Muscle layer of colon (tissue), 2 donors: ENCODE measurements around the gene TMTC2.

Experiments used
- H3K27ac ChIP-seq: one replicate; pipeline ENCODE4 v1.7.0; 2013; ENCODE audit warnings: low read depth, mild to moderate bottlenecking, low read length, moderate library complexity
- H3K27me3 ChIP-seq, 2 donors: one replicate each; pipeline ENCODE4 v1.7.0; 2013; ENCODE audit warnings: low read length in 2 of 2, mild to moderate bottlenecking in 2 of 2; ENCODE audit not compliant: insufficient read depth in 2 of 2, control insufficient read depth in 1 of 2
- H3K36me3 ChIP-seq: one replicate; pipeline ENCODE4 v1.7.0; 2013; ENCODE audit warnings: mild to moderate bottlenecking, low read length; ENCODE audit not compliant: insufficient read depth
- H3K4me1 ChIP-seq: one replicate; pipeline ENCODE4 v1.7.0; 2013; ENCODE audit warnings: mild to moderate bottlenecking, low read length; ENCODE audit not compliant: insufficient read depth
- H3K4me3 ChIP-seq, 2 donors: one replicate each; pipeline ENCODE4 v1.7.0; 2013; ENCODE audit warnings: low read length in 2 of 2, low read depth in 1 of 2, mild to moderate bottlenecking in 1 of 2, moderate library complexity in 1 of 2
- H3K9ac ChIP-seq: one replicate; pipeline ENCODE4 v1.7.0; 2013; ENCODE audit warnings: low read length
- H3K9me3 ChIP-seq: one replicate; pipeline ENCODE4 v1.7.0; 2013; ENCODE audit warnings: mild to moderate bottlenecking, low read length
- donor health status: abdominal sarcoma.
- donor health status: Adenocarcinoma of cecum.

TMTC2 gene

DNA sequence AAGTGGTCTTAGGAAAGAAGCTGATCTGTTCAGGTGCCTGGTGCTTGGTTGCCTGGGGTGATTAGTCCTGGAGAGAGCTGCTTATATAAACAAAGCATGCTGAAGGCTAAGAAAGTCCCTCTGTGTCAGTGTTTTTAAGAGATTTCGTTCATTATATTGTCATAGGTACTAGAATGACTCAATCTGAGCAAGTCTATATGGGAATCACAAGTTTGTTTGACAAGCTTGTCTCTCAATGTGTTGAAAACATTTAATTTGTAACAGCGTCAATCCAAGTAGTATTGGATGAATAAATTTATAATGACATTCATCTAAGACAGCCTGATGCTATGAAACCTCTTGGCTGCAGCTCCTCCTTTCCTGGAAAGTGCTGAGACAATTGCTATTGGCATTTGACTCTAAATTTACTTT, 256.3 kb downstream of the TMTC2 start:
- no peaks in the 10 kb centered on the region for H3K27me3 ChIP-seq
- no peaks in the 10 kb centered on the region for H3K36me3 ChIP-seq
- H3K4me1 ChIP-seq, result no peaks in the 10 kb centered on the region
- H3K27ac ChIP-seq, result no peak overlapping the region
- H3K9ac ChIP-seq, result no peak overlapping the region
- H3K4me3 ChIP-seq, result no peak overlapping the region
- H3K9me3 ChIP-seq, result no peaks in the 10 kb centered on the region

GRCh38 chr12:82948491-82948890, 261.8 kb downstream of the TMTC2 start:
- Histone ChIP-seq H3K9me3 (no peaks in the 10 kb centered on the region), H3K4me3 (no peak overlapping the region), H3K4me1 (no peaks in the 10 kb centered on the region), H3K27me3 (no peaks in the 10 kb centered on the region), H3K9ac (no peak overlapping the region), H3K27ac (no peak overlapping the region), H3K36me3 (no peaks in the 10 kb centered on the region)

- Histone ChIP-seq H3K27ac (no peak overlapping the region), H3K4me1 (peaks cover 14% of the 10 kb centered on the region), H3K36me3 (no peaks in the 10 kb centered on the region), H3K9ac (no peak overlapping the region), H3K4me3 (no peak overlapping the region), H3K9me3 (no peaks in the 10 kb centered on the region), H3K27me3 (no peaks in the 10 kb centered on the region)
Observed at GRCh38 chr12:82950356-82950755, 263.6 kb downstream of the TMTC2 start.

DNA sequence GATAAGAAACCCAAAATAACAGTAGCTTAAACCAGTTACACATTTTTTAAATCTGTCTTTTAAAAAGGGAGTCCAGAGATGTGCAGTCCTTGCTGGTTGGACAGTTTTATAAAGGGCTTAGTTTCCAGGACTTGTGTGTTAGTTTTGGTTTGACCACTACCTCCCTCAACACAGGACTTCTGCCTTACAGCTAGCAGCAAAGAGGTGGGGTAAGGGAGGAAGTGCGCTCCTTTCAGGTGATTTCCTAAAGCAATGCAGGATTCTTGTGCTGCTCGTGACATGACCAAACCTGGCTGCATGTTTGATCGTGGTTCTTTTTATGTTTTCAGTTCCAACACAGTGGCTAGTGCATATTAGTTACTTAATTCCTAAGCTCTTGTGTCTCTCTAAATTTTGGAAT, 266.2 kb downstream of the TMTC2 start:
- Histone ChIP-seq H3K9me3 (no peaks in the 10 kb centered on the region), H3K9ac (no peak overlapping the region), H3K27me3 (no peaks in the 10 kb centered on the region), H3K4me1 (peaks cover 14% of the 10 kb centered on the region), H3K27ac (no peak overlapping the region), H3K4me3 (no peak overlapping the region), H3K36me3 (no peaks in the 10 kb centered on the region)

GRCh38 chr12:82953397-82953796, 266.7 kb downstream of the TMTC2 start:
- H3K27me3 ChIP-seq, result no peaks in the 10 kb centered on the region
- H3K9me3 ChIP-seq, result no peaks in the 10 kb centered on the region
- no peak overlapping the region for H3K9ac ChIP-seq
- no peak overlapping the region for H3K4me3 ChIP-seq
- peaks cover 14% of the 10 kb centered on the region for H3K4me1 ChIP-seq
- no peaks in the 10 kb centered on the region for H3K36me3 ChIP-seq
- no peak overlapping the region for H3K27ac ChIP-seq

DNA sequence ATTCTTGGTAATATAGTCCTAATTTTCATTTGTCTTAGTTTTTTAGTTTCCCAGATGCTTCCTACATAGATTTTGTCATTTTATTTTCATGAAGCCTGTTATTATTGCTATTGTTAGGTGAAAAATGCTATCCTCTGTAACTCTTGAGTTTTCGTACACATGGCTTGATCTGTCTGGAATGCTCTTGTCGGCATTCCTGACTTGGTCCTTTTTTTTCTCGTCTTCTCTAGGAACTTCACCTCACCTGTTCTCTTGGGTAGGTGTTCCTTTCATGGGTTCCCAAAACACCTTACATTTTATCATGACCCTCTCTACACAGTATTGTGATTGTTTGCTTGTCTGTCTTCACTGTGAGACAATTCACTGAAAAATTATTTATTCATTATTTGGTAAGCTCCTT, 267.4 kb downstream of the TMTC2 start:
- Histone ChIP-seq H3K27ac (no peak overlapping the region), H3K9me3 (no peaks in the 10 kb centered on the region), H3K36me3 (no peaks in the 10 kb centered on the region), H3K9ac (no peak overlapping the region), H3K4me1 (peaks cover 14% of the 10 kb centered on the region), H3K4me3 (no peak overlapping the region), H3K27me3 (no peaks in the 10 kb centered on the region)

DNA sequence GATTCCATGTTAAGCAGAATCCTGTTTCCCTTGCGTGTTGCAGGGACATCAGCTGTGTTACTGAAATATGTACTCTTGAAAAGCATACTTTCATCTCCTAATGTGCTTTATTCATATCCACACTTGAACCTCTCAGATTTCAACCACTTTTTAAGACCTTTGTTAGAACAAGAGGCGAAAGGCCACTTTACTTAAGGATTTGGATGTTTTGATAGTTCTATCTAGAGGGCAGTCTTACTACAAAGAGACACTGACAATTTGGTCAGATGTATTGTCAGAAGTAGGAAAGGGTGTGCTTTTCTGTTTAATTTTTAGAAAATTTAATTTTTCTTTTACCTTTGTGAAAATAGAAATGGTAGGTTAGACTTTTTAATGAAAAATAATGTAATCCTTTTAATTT, 267.9 kb downstream of the TMTC2 start:
- Histone ChIP-seq H3K27ac (no peak overlapping the region), H3K9me3 (no peaks in the 10 kb centered on the region), H3K4me1 (peaks cover 14% of the 10 kb centered on the region), H3K4me3 (no peak overlapping the region), H3K27me3 (no peaks in the 10 kb centered on the region), H3K36me3 (no peaks in the 10 kb centered on the region), H3K9ac (no peak overlapping the region)

- H3K9me3 ChIP-seq, result no peaks in the 10 kb centered on the region
- peaks cover 14% of the 10 kb centered on the region for H3K4me1 ChIP-seq
- no peak overlapping the region for H3K9ac ChIP-seq
- H3K27me3 ChIP-seq, result no peaks in the 10 kb centered on the region
- no peak overlapping the region for H3K27ac ChIP-seq
- H3K36me3 ChIP-seq, result no peaks in the 10 kb centered on the region
- no peak overlapping the region for H3K4me3 ChIP-seq
Observed at GRCh38 chr12:82955043-82955442, 268.3 kb downstream of the TMTC2 start.

- Histone ChIP-seq H3K9ac (no peak overlapping the region), H3K4me3 (no peak overlapping the region), H3K4me1 (peaks cover 12% of the 10 kb centered on the region), H3K9me3 (no peaks in the 10 kb centered on the region), H3K27ac (no peak overlapping the region), H3K27me3 (no peaks in the 10 kb centered on the region), H3K36me3 (no peaks in the 10 kb centered on the region)
Observed at GRCh38 chr12:82958966-82959365, 272.3 kb downstream of the TMTC2 start.

DNA sequence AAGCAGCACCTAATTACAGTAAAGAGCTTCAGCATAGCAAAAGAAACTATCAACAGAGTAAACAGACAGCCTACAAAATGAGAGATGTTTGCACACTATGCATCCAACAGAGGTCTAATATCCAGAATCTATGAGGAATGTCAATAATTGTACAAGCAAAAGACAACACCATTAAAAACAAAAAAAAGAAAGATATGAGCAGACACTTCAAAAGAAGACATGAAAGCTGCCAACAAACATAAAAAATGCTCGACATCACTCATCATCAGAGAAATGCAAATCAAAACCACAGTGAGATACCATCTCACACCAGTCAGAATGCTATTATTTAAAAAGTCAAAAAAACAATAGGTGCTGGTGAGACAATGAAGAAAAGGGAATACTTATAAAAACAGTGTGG, 273.1 kb downstream of the TMTC2 start:
- Histone ChIP-seq H3K27ac (no peak overlapping the region), H3K9ac (no peak overlapping the region), H3K9me3 (no peaks in the 10 kb centered on the region), H3K27me3 (no peaks in the 10 kb centered on the region), H3K4me1 (peaks cover 6% of the 10 kb centered on the region), H3K4me3 (no peak overlapping the region), H3K36me3 (no peaks in the 10 kb centered on the region)

DNA sequence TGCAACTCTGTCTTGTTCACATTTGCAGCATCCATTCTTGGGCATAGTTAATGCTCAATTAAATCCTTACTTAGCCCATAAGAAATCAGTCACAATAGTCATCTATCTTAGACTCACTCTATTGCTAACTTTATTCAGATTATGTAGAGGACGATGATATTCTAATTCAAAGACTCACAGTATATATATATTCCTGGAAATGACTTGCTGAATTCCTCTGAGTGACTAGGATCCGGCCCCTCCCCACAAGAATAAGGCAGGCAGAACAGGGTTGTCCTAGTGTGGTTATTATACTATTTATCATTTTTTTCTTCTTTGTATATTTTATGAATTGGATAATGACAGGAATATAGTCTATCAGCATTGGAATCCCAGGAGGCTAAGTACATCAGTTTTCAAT, 275.1 kb downstream of the TMTC2 start:
- Histone ChIP-seq H3K36me3 (peaks cover 4% of the 10 kb centered on the region), H3K9me3 (no peaks in the 10 kb centered on the region), H3K9ac (no peak overlapping the region), H3K4me3 (no peak overlapping the region), H3K4me1 (no peaks in the 10 kb centered on the region), H3K27me3 (no peaks in the 10 kb centered on the region), H3K27ac (no peak overlapping the region)

DNA sequence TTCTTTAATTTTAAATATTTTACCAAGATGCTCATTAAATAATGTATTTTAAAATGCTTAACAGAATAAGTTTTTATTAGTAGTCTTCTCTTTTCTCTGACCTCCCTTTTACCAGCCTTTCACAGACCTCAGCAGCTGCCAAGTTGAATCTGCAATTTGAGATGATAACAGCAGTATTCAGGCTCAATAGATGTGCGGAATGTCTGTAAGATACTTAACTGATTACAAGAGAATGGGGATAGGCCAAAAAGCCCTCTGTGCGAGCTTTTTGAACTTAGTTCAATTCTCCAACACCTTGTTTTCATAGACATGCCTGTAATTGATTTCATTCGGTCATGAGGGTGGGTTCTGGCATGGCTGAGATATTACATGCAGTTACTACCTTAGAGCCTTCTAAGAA, 277.2 kb downstream of the TMTC2 start:
- Histone ChIP-seq H3K36me3 (peaks cover 4% of the 10 kb centered on the region), H3K4me3 (no peak overlapping the region), H3K9me3 (no peaks in the 10 kb centered on the region), H3K9ac (no peak overlapping the region), H3K27ac (no peak overlapping the region), H3K27me3 (no peaks in the 10 kb centered on the region), H3K4me1 (no peaks in the 10 kb centered on the region)
